ENCODE data around the gene PDAP1. TPM values are rescaled to one million over a fixed set of nuclear protein-coding genes. Genes with fewer than 3 reads are reported as not detected.

The PDAP1 gene
- total RNA-seq, 1 donor from 2014 or later, result 93.2 TPM

GRCh38 chr7:99386584-99387238 is 21.7 kb downstream of the PDAP1 start:
- Histone ChIP-seq H3K27ac (replicated peaks) (no peak overlapping the region), H3K4me3 (no peak overlapping the region), H3K27me3 (ENCODE audit: low read depth) (no peaks in the 10 kb centered on the region), H3K36me3 (peaks cover 64% of the 10 kb centered on the region), H3K9me3 (replicated peaks) (no peaks in the 10 kb centered on the region), H3K4me1 (peaks cover 6% of the 10 kb centered on the region)
- no peak for DNase-seq
- intact Hi-C loops (cut with micrococcal nuclease), result no loop called here
- TF ChIP-seq CTCF (IDR thresholded peaks at IDR 0.05; ENCODE audit: borderline replicate concordance), result peak; percentile 32

- DNase-seq, result no peak
- H3K27ac ChIP-seq (replicated peaks), result no peak overlapping the region
- H3K27me3 ChIP-seq (ENCODE audit: low read depth), result no peaks in the 10 kb centered on the region
- H3K4me3 ChIP-seq, result no peak overlapping the region
- peaks cover 57% of the 10 kb centered on the region for H3K36me3 ChIP-seq
- peaks cover 18% of the 10 kb centered on the region for H3K4me1 ChIP-seq
- H3K9me3 ChIP-seq (replicated peaks), result no peaks in the 10 kb centered on the region
- no peak for TF ChIP-seq CTCF (IDR thresholded peaks at IDR 0.05; ENCODE audit: borderline replicate concordance)
- intact Hi-C loops (cut with micrococcal nuclease), result no loop called here
Measured at GRCh38 chr7:99385564-99385963, 22.8 kb downstream of the PDAP1 start.

GRCh38 chr7:99384523-99384922 is 23.9 kb downstream of the PDAP1 start:
- intact Hi-C loops (cut with micrococcal nuclease), result no loop called here
- no peak for DNase-seq
- no peak overlapping the region for H3K27ac ChIP-seq (replicated peaks)
- H3K27me3 ChIP-seq (ENCODE audit: low read depth), result no peaks in the 10 kb centered on the region
- no peak overlapping the region for H3K4me3 ChIP-seq
- no peak for TF ChIP-seq CTCF (IDR thresholded peaks at IDR 0.05; ENCODE audit: borderline replicate concordance)
- no peaks in the 10 kb centered on the region for H3K9me3 ChIP-seq (replicated peaks)
- peaks cover 28% of the 10 kb centered on the region for H3K4me1 ChIP-seq
- H3K36me3 ChIP-seq, result peaks cover 47% of the 10 kb centered on the region

GRCh38 chr7:99383791-99384370 is 24.5 kb downstream of the PDAP1 start:
- Histone ChIP-seq H3K9me3 (replicated peaks) (no peaks in the 10 kb centered on the region), H3K27ac (replicated peaks) (no peak overlapping the region), H3K4me3 (no peak overlapping the region), H3K4me1 (peaks cover 34% of the 10 kb centered on the region), H3K36me3 (peaks cover 40% of the 10 kb centered on the region), H3K27me3 (ENCODE audit: low read depth) (no peaks in the 10 kb centered on the region)
- DNase-seq, result no peak
- no peak for TF ChIP-seq CTCF (IDR thresholded peaks at IDR 0.05; ENCODE audit: borderline replicate concordance)
- intact Hi-C loops (cut with micrococcal nuclease), result no loop called here

- Histone ChIP-seq H3K27ac (replicated peaks) (no peak overlapping the region), H3K4me1 (peaks cover 41% of the 10 kb centered on the region), H3K36me3 (peaks cover 37% of the 10 kb centered on the region), H3K27me3 (ENCODE audit: low read depth) (no peaks in the 10 kb centered on the region), H3K9me3 (replicated peaks) (no peaks in the 10 kb centered on the region), H3K4me3 (no peak overlapping the region)
- no peak for TF ChIP-seq CTCF (IDR thresholded peaks at IDR 0.05; ENCODE audit: borderline replicate concordance)
- intact Hi-C loops (cut with micrococcal nuclease), result no loop called here
- DNase-seq, result no peak
Measured at GRCh38 chr7:99383203-99383602, 25.2 kb downstream of the PDAP1 start.

Measured in left ventricle myocardium inferior (tissue), 1 donor.